ENCODE results near the gene ASPRV1. TPM values are rescaled to one million over a fixed set of nuclear protein-coding genes. Genes with fewer than 3 reads are reported as not detected.

ASPRV1 gene
- total RNA-seq: under 0.01 and 0.56 TPM in 2 replicates

GRCh38 chr2:69961496-69961895 lies at the start of gene ASPRV1:
ASPRV1 (minus strand) TSS chr2:69961631; CDS start chr2:69961436, 195 bp downstream.

GRCh38 chr2:69914950-69915945 lies 46.2 kb downstream of the ASPRV1 start, which contains the start of gene MXD1:
MXD1 (plus strand) TSS chr2:69915109; CDS start chr2:69915331, 222 bp downstream.

Other genes starting within 250 kb of the ASPRV1 start
- 43.1 and 74.6 TPM in 2 replicates for gene ANXA4, start 219.5 kb downstream of the ASPRV1 start, total RNA-seq
- 9.6 and 12.5 TPM in 2 replicates for gene GMCL1, start 132.0 kb downstream of the ASPRV1 start, total RNA-seq
- gene SNRNP27, start 67.7 kb downstream of the ASPRV1 start, total RNA-seq: 60.3 and 71.3 TPM in 2 replicates
- gene MXD1, start 46.5 kb downstream of the ASPRV1 start, total RNA-seq: 5.0 and 6.5 TPM in 2 replicates
- gene PCBP1, start 125.8 kb upstream of the ASPRV1 start, total RNA-seq: 26.8 and 60.4 TPM in 2 replicates
- 28.8 and 28.9 TPM in 2 replicates for gene C2orf42, start 229.4 kb upstream of the ASPRV1 start, total RNA-seq